HEK293 (cell line): ENCODE results near the gene HMGCS1.

Experiments
- ATF2 ChIP-seq: fragments of 450-650 bp; formaldehyde crosslinking; IDR thresholded peaks from 2 replicates; pipeline ENCODE4 v1.5.1; 2016; ENCODE audit warnings: missing biosample characterization, missing genetic modification characterization, low read depth
- BCL11A ChIP-seq: fragments of 450-650 bp; formaldehyde crosslinking; IDR thresholded peaks from 2 replicates; pipeline ENCODE4 v1.5.1; 2016; ENCODE audit warnings: low read depth, missing biosample characterization, missing genetic modification characterization
- CTCF ChIP-seq: fragments of 450-650 bp; formaldehyde crosslinking; IDR thresholded peaks from 2 replicates; pipeline ENCODE4 v1.5.1; 2016; ENCODE audit warnings: missing biosample characterization, missing genetic modification characterization
- EGR2 ChIP-seq: fragments of 450-650 bp; formaldehyde crosslinking; IDR thresholded peaks from 2 replicates; pipeline ENCODE4 v1.5.1; 2016; ENCODE audit warnings: low read depth, missing biosample characterization, missing genetic modification characterization
- GLIS2 ChIP-seq: fragments of 450-650 bp; formaldehyde crosslinking; IDR thresholded peaks from 2 replicates; pipeline ENCODE4 v1.5.1; 2016; ENCODE audit warnings: missing biosample characterization, missing genetic modification characterization
- HOXA7 ChIP-seq: sonication (generic); formaldehyde crosslinking; IDR thresholded peaks from 2 replicates; pipeline ENCODE4 v1.8.1; 2022; ENCODE audit warnings: missing genetic modification reagents, borderline replicate concordance
- HOXD13 ChIP-seq: sonication (generic); formaldehyde crosslinking; IDR thresholded peaks from 2 replicates; pipeline ENCODE4 v1.8.0; 2022; ENCODE audit warnings: missing genetic modification reagents, borderline replicate concordance
- IKZF3 ChIP-seq: fragments of 450-650 bp; IDR thresholded peaks from 2 replicates; pipeline ENCODE4 v1.5.0; 2018; ENCODE audit warnings: missing biosample characterization, mild to moderate bottlenecking, missing genetic modification characterization, moderate library complexity
- KLF1 ChIP-seq: fragments of 450-650 bp; formaldehyde crosslinking; IDR thresholded peaks from 2 replicates; pipeline ENCODE4 v1.5.1; 2016; ENCODE audit warnings: missing biosample characterization, missing genetic modification characterization
- KLF8 ChIP-seq: fragments of 450-650 bp; formaldehyde crosslinking; IDR thresholded peaks from 2 replicates; pipeline ENCODE4 v1.5.1; 2016; ENCODE audit warnings: missing biosample characterization, missing genetic modification characterization
- KLF9 ChIP-seq: fragments of 450-650 bp; formaldehyde crosslinking; IDR thresholded peaks from 2 replicates; pipeline ENCODE4 v1.5.1; 2016; ENCODE audit warnings: missing biosample characterization, missing genetic modification characterization, low read depth
- MYNN ChIP-seq: fragments of 450-650 bp; formaldehyde crosslinking; IDR thresholded peaks from 2 replicates; pipeline ENCODE4 v1.5.1; 2016; ENCODE audit warnings: missing biosample characterization, missing genetic modification characterization, borderline replicate concordance
- MZF1 ChIP-seq: fragments of 450-650 bp; formaldehyde crosslinking; IDR thresholded peaks from 2 replicates; pipeline ENCODE4 v1.5.1; 2017; ENCODE audit warnings: missing biosample characterization, missing genetic modification characterization, borderline replicate concordance
- SP7 ChIP-seq: fragments of 450-650 bp; formaldehyde crosslinking; IDR thresholded peaks from 2 replicates; pipeline ENCODE4 v1.5.1; 2016; ENCODE audit warnings: missing biosample characterization, missing genetic modification characterization
- ZBTB10 ChIP-seq: fragments of 450-650 bp; formaldehyde crosslinking; IDR thresholded peaks from 2 replicates; pipeline ENCODE4 v1.5.1; 2016; ENCODE audit warnings: missing biosample characterization, missing genetic modification characterization
- ZNF274 ChIP-seq, 2 experiments: fragments of 200-500 bp in 1 of 2; fragments of 450-650 bp in 1 of 2; sonication (Bioruptor generic) in 1 of 2; formaldehyde crosslinking in 1 of 2; IDR thresholded peaks; 2 replicates each; pipeline versions ENCODE4 v1.5.1 to v1.6.1; 2014 to 2016; ENCODE audit warnings: borderline replicate concordance in 1 of 2, inconsistent platforms in 1 of 2, low read length in 1 of 2, missing biosample characterization in 1 of 2, missing genetic modification characterization in 1 of 2
- ZNF292 ChIP-seq: fragments of 450-650 bp; formaldehyde crosslinking; IDR thresholded peaks from 2 replicates; pipeline ENCODE4 v1.5.1; 2016; ENCODE audit warnings: low read depth, missing biosample characterization, missing genetic modification characterization, borderline replicate concordance
- ZNF341 ChIP-seq: fragments of 450-650 bp; formaldehyde crosslinking; IDR thresholded peaks from 2 replicates; pipeline ENCODE4; 2016; ENCODE audit warnings: low read depth, missing biosample characterization, missing genetic modification characterization
- ZNF37A ChIP-seq: fragments of 450-650 bp; IDR thresholded peaks from 2 replicates; pipeline ENCODE4 v1.5.1; 2018; ENCODE audit warnings: missing biosample characterization, missing genetic modification characterization
- ZNF529 ChIP-seq: fragments of 450-650 bp; formaldehyde crosslinking; IDR thresholded peaks from 2 replicates; pipeline ENCODE4 v1.5.1; 2017; ENCODE audit warnings: missing genetic modification characterization, missing biosample characterization; ENCODE audit not compliant: insufficient replicate concordance
- ZNF560 ChIP-seq: fragments of 450-650 bp; formaldehyde crosslinking; IDR thresholded peaks from 2 replicates; pipeline ENCODE4 v1.5.1; 2017; ENCODE audit warnings: missing biosample characterization, missing genetic modification characterization, borderline replicate concordance
- ZNF561 ChIP-seq: fragments of 450-650 bp; IDR thresholded peaks from 2 replicates; pipeline ENCODE4 v1.5.1; 2018; ENCODE audit warnings: missing biosample characterization, missing genetic modification characterization, borderline replicate concordance
- ZNF621 ChIP-seq: fragments of 450-650 bp; formaldehyde crosslinking; IDR thresholded peaks from 2 replicates; pipeline ENCODE4 v1.5.1; 2017; ENCODE audit warnings: missing biosample characterization, missing genetic modification characterization
- ZNF624 ChIP-seq: fragments of 450-650 bp; formaldehyde crosslinking; IDR thresholded peaks from 2 replicates; pipeline ENCODE4 v1.5.1; 2017; ENCODE audit warnings: missing biosample characterization, missing genetic modification characterization
- ZNF677 ChIP-seq: fragments of 450-650 bp; IDR thresholded peaks from 2 replicates; pipeline ENCODE4 v1.5.0; 2018; ENCODE audit warnings: missing biosample characterization, mild to moderate bottlenecking, missing genetic modification characterization, moderate library complexity
- TF ChIP-seq, protein P1 (sequence below): fragments of 450-650 bp; formaldehyde crosslinking; IDR thresholded peaks from 2 replicates; pipeline ENCODE4 v1.5.1; 2017; ENCODE audit warnings: missing biosample characterization, mild to moderate bottlenecking, missing genetic modification characterization, moderate library complexity
- TF ChIP-seq, protein P2 (sequence below): fragments of 450-650 bp; formaldehyde crosslinking; IDR thresholded peaks from 2 replicates; pipeline ENCODE4 v1.5.1; 2016; ENCODE audit warnings: missing biosample characterization, missing genetic modification characterization

HMGCS1 gene

DNA sequence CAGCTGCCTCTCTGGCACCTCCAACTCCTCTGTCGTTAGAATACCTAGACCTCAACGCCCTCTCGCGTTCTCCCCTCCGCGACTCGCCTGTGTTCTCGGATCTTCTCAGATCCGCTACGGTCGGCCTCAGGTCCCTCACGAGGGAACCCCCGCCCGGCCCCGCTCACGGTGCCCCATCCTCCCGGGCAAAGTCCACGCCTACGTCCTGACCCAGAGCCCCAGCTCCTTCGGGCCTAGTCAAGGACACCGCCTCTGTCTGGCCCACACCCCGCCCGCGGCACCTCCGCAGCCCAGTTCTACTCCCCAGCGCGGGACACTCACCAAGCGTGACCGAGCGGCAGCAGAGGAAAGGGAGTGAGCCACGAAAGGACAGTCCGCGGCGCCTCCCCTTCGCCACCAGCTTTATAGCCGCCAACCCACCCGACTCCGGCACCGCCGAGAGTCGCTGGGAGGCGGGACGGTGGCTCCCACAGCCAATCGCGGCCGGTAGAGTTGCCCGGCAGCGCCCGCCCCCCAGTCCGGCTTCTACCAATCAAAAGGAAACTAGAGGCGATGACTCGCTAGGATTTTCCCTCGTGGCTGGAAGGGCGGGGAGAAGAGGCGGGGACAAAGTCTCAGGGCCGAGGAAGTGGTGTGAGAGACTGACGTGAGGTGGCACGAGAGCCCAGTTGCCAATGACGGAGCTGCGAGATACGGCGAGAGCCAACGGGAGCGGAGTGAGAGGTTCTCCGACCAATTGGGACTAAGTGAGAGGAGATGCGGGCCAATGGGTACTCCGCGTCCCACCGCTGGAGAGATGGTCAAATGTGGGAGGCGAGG, at the start of gene HMGCS1 (continued):
- TF ChIP-seq CTCF (tag by site-specific recombination) (peak; percentile 97), ATF2 (tag by site-specific recombination) (0 out of 2 replicates have a peak, but pooled peaks have one; percentile 59), MYNN (tag by site-specific recombination) (peak; percentile 86; the same call in 1 of the 2 replicates), ZNF621 (tag by site-specific recombination) (no peak), ZNF624 (tag by site-specific recombination) (no peak), ZNF560 (tag by site-specific recombination) (no peak), KLF8 (peak; percentile 25; the same call in 1 of the 2 replicates), SP7 (tag by site-specific recombination) (peak; percentile 61; the same call in 1 of the 2 replicates), ZNF529 (tag by site-specific recombination) (no peak), GLIS2 (tag by site-specific recombination) (peak; percentile 91), ZNF292 (tag by site-specific recombination) (no peak), EGR2 (tag by site-specific recombination) (peak; percentile 94), ZBTB10 (tag by site-specific recombination) (no peak), HOXD13 (CRISPR knock-in tag) (0 out of 2 replicates have a peak, but pooled peaks have one; percentile 57), ZNF341 (tag by site-specific recombination) (peak; percentile 86), KLF9 (peak; percentile 75; the same call in 1 of the 2 replicates), HOXA7 (CRISPR knock-in tag) (no peak), IKZF3 (tag by site-specific recombination) (no peak), KLF1 (tag by site-specific recombination) (peak; percentile 71), BCL11A (tag by site-specific recombination) (no peak), MZF1 (tag by site-specific recombination) (peak; percentile 23; the same call in 1 of the 2 replicates), ZNF561 (0 out of 2 replicates have a peak, but pooled peaks have one; percentile 25), ZNF37A (tag by site-specific recombination) (no peak), ZNF677 (tag by site-specific recombination) (no peak), ZNF274 (IDR thresholded peaks at IDR 0.05; ENCODE audit: low read length) (no peak), ZNF274 (tag by site-specific recombination; IDR thresholded peaks at IDR 0.05; ENCODE audit: borderline replicate concordance) (no peak)
- TF ChIP-seq, protein P1, sequence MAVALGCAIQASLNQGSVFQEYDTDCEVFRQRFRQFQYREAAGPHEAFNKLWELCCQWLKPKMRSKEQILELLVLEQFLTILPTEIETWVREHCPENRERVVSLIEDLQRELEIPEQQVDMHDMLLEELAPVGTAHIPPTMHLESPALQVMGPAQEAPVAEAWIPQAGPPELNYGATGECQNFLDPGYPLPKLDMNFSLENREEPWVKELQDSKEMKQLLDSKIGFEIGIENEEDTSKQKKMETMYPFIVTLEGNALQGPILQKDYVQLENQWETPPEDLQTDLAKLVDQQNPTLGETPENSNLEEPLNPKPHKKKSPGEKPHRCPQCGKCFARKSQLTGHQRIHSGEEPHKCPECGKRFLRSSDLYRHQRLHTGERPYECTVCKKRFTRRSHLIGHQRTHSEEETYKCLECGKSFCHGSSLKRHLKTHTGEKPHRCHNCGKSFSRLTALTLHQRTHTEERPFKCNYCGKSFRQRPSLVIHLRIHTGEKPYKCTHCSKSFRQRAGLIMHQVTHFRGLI (tag by site-specific recombination), result 0 out of 2 replicates have a peak, but pooled peaks have one; percentile 27
- TF ChIP-seq, protein P2, sequence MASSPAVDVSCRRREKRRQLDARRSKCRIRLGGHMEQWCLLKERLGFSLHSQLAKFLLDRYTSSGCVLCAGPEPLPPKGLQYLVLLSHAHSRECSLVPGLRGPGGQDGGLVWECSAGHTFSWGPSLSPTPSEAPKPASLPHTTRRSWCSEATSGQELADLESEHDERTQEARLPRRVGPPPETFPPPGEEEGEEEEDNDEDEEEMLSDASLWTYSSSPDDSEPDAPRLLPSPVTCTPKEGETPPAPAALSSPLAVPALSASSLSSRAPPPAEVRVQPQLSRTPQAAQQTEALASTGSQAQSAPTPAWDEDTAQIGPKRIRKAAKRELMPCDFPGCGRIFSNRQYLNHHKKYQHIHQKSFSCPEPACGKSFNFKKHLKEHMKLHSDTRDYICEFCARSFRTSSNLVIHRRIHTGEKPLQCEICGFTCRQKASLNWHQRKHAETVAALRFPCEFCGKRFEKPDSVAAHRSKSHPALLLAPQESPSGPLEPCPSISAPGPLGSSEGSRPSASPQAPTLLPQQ (tag by site-specific recombination), result peak; percentile 88
